AG09309 (cell line): ENCODE data around the gene CNN1.

Experiments
- DNase-seq: peaks from one replicate; pipeline ENCODE4 v3.0.0-alpha.2; 2010; ENCODE audit warnings: low read depth
- H3K4me3 ChIP-seq: 2 replicates; pipeline ENCODE4 v1.5.1; 2011; ENCODE audit warnings: mild to moderate bottlenecking, low read depth, low read length, moderate library complexity; ENCODE audit not compliant: control insufficient read depth
- TF ChIP-seq, protein P1 (sequence below): IDR thresholded peaks from 2 replicates; pipeline ENCODE4 v1.5.1; 2011; ENCODE audit warnings: mild to moderate bottlenecking, low read depth, low read length, inconsistent platforms; ENCODE audit not compliant: insufficient read depth, control insufficient read depth; ENCODE audit errors: missing control alignments

The CNN1 gene

DNA sequence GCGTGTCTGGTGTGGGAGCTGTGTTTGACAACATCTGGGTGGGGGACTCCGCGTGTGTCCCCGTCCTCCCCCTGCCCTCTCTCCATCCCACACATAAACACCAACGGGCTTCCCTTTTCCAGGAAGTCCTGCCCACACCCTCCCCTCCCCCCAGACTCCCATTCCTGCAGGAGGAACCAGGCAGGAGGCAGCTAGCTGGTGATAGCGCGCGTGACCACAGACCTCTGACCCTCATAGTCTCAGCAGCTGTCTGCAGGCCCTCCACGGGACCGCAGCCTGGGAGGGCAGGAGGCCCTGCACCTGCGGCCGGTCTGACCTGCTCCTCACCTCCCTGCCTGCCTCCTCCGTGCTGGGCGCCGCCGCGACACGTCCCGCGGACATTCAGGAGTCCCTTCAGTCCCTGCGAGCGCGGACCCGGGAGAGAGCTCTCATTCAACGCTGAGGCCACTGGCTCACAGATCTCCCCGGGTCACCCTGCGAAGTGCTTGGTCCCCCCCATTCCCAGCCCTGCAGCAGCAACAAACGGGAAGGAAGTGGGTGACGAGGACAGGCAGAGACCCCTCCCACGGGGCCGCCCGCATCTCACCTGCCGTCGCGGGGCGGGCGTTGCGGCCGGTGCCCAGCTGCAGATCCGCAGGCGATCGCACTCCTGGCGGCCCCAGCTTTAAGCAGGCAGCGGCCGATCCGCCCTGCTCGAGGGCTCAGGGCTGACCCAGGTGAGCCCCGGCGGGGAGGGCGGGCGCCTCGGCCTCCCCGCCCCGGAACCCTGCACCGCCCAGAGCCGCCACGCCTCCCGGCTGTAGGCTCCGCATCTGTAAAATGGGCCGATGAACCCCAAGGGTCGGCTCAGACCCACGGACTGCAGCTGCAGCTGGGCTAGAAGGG, 39.8 kb downstream of the CNN1 start:
- no peak for DNase-seq
- TF ChIP-seq, protein P1, sequence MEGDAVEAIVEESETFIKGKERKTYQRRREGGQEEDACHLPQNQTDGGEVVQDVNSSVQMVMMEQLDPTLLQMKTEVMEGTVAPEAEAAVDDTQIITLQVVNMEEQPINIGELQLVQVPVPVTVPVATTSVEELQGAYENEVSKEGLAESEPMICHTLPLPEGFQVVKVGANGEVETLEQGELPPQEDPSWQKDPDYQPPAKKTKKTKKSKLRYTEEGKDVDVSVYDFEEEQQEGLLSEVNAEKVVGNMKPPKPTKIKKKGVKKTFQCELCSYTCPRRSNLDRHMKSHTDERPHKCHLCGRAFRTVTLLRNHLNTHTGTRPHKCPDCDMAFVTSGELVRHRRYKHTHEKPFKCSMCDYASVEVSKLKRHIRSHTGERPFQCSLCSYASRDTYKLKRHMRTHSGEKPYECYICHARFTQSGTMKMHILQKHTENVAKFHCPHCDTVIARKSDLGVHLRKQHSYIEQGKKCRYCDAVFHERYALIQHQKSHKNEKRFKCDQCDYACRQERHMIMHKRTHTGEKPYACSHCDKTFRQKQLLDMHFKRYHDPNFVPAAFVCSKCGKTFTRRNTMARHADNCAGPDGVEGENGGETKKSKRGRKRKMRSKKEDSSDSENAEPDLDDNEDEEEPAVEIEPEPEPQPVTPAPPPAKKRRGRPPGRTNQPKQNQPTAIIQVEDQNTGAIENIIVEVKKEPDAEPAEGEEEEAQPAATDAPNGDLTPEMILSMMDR = no peak
- no peak overlapping the region for H3K4me3 ChIP-seq

DNA sequence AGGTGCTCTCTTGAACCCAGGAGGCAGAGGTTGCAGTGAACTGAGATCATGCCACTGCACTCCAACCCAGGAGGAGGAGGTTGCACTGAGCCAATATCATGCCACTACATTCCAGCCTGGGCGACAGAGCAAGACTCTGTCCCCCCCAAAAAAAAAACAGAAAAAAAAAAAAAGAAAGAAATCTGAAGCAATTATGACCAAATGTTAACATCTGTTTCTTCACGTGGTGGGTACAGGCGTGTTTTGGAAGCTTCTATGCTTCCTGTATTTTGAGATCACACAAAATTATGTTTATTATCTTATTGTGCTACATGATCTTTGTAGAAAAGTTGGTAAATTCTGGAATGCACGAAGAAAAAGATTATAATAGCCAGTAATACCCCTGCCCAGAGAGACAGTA, 41.5 kb downstream of the CNN1 start:
- no peak for DNase-seq
- TF ChIP-seq, protein P1 = no peak
- H3K4me3 ChIP-seq = no peak overlapping the region

DNA sequence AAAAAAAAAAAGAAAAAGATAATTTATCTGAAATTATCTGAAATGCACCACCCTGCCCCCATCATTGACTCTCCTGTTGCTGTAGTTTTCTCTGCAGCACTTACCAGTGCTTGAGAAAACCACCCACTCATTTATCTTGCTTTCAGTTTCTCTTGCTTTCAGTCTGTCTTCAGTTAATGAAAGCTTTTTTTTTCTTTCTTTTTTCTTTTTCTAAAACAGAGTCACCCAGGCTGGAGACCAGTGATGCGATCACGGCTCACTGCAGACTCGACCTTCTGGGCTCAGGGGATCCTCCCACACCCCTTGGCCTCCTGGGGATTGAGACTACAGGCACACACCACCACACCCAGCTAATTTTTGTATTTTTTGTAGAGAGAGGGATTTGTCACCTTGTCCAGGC, 43.1 kb downstream of the CNN1 start:
- DNase-seq = no peak
- TF ChIP-seq, protein P1 = no peak
- no peak overlapping the region for H3K4me3 ChIP-seq

DNA sequence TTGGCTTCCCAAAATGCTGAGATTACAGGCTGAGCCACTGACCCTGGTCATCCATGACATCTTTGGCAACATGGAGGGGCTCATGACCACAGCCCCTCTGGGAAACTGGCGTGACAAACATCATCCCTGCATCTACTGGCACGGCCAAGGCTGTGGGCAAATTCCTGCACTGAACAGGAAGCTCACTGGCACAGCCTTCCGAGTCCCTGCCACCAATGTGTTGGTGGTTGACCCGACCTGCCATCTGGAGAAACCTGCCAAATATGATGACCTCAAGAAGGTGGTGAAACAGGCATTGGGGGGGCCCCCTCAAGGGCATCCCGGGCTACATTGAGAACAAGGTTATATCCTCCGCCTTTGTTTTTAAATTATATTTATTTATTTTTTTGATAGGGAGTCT, 47.7 kb downstream of the CNN1 start:
- TF ChIP-seq, protein P1 = no peak
- no peak for DNase-seq
- H3K4me3 ChIP-seq = no peak overlapping the region

DNA sequence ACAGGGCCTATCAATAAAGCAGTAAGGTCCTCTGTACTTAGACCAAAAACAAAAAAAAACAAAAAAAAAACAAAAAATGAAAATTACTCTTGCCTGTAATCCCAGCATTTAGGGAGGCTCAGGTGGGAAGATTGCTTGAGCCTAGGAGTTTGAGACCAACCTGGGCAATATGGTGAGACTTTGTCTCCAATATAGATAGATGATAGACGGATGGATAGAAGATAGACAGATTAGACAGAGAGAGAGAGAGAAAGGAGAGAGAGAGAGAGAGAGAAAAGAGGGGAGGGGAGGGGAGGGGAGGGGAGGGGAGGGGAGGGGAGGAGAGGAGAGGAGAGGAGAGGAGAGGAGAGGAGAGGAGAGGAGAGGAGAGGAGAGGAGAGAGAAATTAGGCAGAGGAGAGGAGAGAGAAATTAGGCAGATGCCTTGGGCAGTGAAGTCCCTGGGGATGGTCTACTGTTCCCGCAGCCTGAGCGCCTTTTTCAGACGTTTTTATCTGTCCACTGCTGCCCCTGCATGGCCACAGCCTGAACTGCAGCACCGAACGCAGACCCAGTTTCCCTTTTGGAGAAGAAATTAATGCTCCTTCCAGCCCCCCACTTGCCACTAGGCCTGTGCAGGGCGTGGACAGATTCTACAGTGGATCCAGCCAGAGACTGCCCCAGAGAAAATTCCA, 48.8 kb downstream of the CNN1 start:
- no peak for DNase-seq
- TF ChIP-seq, protein P1 = peak; percentile 91
- no peak overlapping the region for H3K4me3 ChIP-seq

DNA sequence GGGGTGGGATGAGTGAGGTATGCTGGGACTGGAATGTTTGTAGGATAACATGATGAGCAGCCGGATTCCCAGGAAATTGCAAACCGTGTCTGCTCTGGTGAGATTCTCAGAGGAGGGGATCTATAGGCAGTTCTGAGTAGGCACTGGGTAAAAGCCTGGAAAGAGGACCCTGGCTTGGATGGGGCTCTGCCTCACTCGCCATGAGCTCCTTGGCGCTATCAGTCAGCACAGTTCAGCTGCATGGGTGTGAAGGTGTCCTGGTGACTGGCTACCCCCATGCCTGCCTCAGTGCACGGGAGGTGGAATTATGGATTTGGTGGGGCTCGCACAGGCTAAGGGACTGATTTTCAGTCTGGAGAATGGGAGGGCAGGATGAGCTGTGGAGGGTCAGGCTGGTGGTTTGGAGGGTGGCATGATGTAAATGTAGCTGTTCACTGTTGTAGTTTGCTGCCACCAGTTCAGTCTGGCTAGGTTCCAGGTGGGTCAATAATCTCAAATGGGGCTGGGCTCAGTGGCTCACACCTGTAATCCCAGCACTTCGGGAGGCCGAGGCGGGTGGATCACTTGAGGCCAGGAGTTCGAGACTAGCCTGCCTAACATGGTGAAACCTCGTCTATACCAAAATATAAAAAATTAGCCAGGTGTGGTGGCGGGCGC, 49.5 kb downstream of the CNN1 start:
- H3K4me3 ChIP-seq = no peak overlapping the region
- DNase-seq = no peak

More for the DNA sequence above, 49.5 kb downstream of the CNN1 start:
- TF ChIP-seq, protein P1 = no peak
